Gastrocnemius medialis (tissue), 4 donors: ENCODE results near the gene PPP1R37. TPM values are rescaled to one million over a fixed set of nuclear protein-coding genes. Genes with fewer than 3 reads are reported as not detected.

Experiments used
- ATAC-seq, 2 donors: fragments of 150-250 bp; one replicate each; pipeline ENCODE4 v1.9.1; 2016
- DNase-seq, 2 donors: peaks; one replicate each; pipeline ENCODE4 v3.0.0-alpha.2; 2019
- H3K27ac ChIP-seq, 4 donors: fragments of 200-600 bp; sonication (generic); 1 replicate in 1 of 4; 2 replicates in 3 of 4; pipeline ENCODE4 v1.5.1; 2016 to 2018; ENCODE audit warnings: mild to moderate bottlenecking in 2 of 4, moderate library complexity in 1 of 4
- H3K27me3 ChIP-seq, 3 donors: fragments of 200-600 bp; sonication (generic) in 2 of 3; 1 replicate in 1 of 3; 2 replicates in 2 of 3; pipeline versions ENCODE4 v1.5.1 to v1.6.0; 2016 to 2019; ENCODE audit warnings: mild to moderate bottlenecking in 1 of 3, moderate library complexity in 1 of 3
- H3K36me3 ChIP-seq, 2 donors: fragments of 200-600 bp; sonication (generic) in 1 of 2; one replicate each; pipeline ENCODE4 v1.5.1; 2017 to 2018
- H3K4me1 ChIP-seq, 2 donors: fragments of 200-600 bp; sonication (generic) in 1 of 2; one replicate each; pipeline ENCODE4 v1.5.1; 2016 to 2017; ENCODE audit warnings: mild to moderate bottlenecking in 2 of 2
- H3K4me3 ChIP-seq, 4 donors: fragments of 200-600 bp; sonication (generic) in 3 of 4; 1 replicate in 1 of 4; 2 replicates in 3 of 4; pipeline ENCODE4 v1.5.1; 2016 to 2019; ENCODE audit warnings: mild to moderate bottlenecking in 2 of 4
- H3K9me3 ChIP-seq, 3 donors: fragments of 200-600 bp; sonication (generic) in 2 of 3; 1 replicate in 1 of 3; 2 replicates in 2 of 3; pipeline ENCODE4 v1.5.1; 2016 to 2019
- POLR2A ChIP-seq, 2 donors: fragments of 450-650 bp; IDR thresholded peaks; one replicate each; pipeline ENCODE4 v1.6.1; 2017; ENCODE audit warnings: antibody characterized with exemption in 2 of 2, mild to moderate bottlenecking in 2 of 2, moderate library complexity in 2 of 2
- in situ Hi-C, 4 donors: fragments of 200-750 bp; cut with MboI; loops; one replicate each; pipeline versions ENCODE4 v1.15.0 to v1.8.0; 2017; ENCODE audit warnings: low sequenced_read_pairs in 4 of 4
- intact Hi-C: fragments of 100-400 bp; cut with DNase I; formaldehyde crosslinking; loops from one replicate; pipeline ENCODE4 v1.15.1; 2023; ENCODE audit warnings: low total_unique reads
- total RNA-seq, 4 donors: library from RNA; depleted of rRNA; stranded (reverse); fragments of >200 nt; gene quantifications; one replicate each; pipeline versions ENCODE4 v1.1.0 to v1.2.3, GENCODE V29; 2016
- TF ChIP-seq, protein P1 (sequence below), 5 experiments: fragments of 450-650 bp in 3 of 5; fragments of 200-600 bp in 2 of 5; sonication (generic) in 2 of 5; IDR thresholded peaks in 4 of 5; conservative IDR thresholded peaks in 1 of 5; 1 replicate in 4 of 5; 2 replicates in 1 of 5; pipeline ENCODE4 v1.5.1; 2016 to 2019; ENCODE audit warnings: antibody characterized with exemption in 5 of 5, mild to moderate bottlenecking in 3 of 5, moderate library complexity in 3 of 5

The PPP1R37 gene
- total RNA-seq, 4 donors from 2014 or later: 30.5 to 51.1 (median 39.7) TPM

- no peak for TF ChIP-seq POLR2A (IDR thresholded peaks at IDR 0.05)
- TF ChIP-seq, protein P1, sequence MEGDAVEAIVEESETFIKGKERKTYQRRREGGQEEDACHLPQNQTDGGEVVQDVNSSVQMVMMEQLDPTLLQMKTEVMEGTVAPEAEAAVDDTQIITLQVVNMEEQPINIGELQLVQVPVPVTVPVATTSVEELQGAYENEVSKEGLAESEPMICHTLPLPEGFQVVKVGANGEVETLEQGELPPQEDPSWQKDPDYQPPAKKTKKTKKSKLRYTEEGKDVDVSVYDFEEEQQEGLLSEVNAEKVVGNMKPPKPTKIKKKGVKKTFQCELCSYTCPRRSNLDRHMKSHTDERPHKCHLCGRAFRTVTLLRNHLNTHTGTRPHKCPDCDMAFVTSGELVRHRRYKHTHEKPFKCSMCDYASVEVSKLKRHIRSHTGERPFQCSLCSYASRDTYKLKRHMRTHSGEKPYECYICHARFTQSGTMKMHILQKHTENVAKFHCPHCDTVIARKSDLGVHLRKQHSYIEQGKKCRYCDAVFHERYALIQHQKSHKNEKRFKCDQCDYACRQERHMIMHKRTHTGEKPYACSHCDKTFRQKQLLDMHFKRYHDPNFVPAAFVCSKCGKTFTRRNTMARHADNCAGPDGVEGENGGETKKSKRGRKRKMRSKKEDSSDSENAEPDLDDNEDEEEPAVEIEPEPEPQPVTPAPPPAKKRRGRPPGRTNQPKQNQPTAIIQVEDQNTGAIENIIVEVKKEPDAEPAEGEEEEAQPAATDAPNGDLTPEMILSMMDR (IDR thresholded peaks at IDR 0.05 in 4 of 5, conservative IDR thresholded peaks at IDR 0.05 in 1 of 5): no peak
- Histone ChIP-seq H3K27ac (no peak overlapping the region), H3K4me3 (no peak overlapping the region), H3K36me3 (peaks cover 0 to 39% of the 10 kb centered on the region in 2 donors), H3K27me3 (peaks cover 9 to 13% (median 12%) of the 10 kb centered on the region in 3 donors), H3K4me1 (peaks cover 0 to under 1% of the 10 kb centered on the region in 2 donors), H3K9me3 (no peaks in the 10 kb centered on the region)
- intact Hi-C loops: no loop called here
- no peak for DNase-seq
- in situ Hi-C loops: no loop called here
- no peak for ATAC-seq
Observed at GRCh38 chr19:45146741-45147205, 53.8 kb downstream of the PPP1R37 start.

DNA sequence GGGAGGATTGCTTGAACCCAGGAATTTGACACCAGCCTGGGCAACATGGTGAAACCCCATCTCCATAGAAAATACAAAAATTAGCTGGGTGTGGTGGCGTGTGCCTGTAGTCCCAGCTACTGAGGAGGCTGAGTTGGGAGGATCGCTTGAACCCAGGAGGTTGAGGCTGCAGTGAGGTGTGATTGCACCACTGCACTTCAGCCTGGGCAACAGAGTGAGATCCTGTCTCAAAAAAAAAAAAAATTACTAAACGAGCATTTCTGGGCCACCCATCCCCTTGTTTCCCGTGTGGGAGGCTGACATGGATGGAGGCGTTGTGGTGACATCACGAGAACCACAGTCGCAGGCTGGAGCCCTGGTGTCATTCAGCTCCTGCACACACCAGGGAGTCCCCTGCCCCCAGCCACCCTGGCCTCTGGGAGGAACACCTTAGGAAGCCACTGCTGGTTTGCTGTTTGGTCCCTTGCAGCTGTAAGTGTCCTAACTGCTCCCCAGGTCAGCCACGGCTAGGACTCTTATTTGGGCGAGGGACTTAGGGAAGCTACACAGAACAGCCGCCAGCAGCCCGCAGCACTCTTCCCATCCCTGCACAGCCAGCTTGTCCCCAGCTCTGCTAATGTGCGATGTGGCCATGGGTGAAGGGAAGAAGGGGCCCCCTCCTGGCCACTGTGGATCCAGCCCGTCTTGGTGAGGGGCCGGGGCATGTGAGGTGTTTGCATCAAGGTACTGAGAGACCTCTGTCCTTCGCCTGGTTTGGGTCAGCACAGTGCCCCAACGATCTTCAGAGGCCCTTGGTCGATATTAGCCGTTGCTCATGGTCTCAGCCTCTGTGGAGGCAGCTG is 55.1 kb downstream of the PPP1R37 start:
- H3K27me3 ChIP-seq: peaks cover 19 to 23% (median 21%) of the 10 kb centered on the region in 3 donors
- TF ChIP-seq, protein P1 (IDR thresholded peaks at IDR 0.05 in 4 of 5, conservative IDR thresholded peaks at IDR 0.05 in 1 of 5): no peak
- TF ChIP-seq POLR2A (IDR thresholded peaks at IDR 0.05): no peak
- no peak for DNase-seq
- no peak for ATAC-seq
- intact Hi-C loops (no loop called here), in situ Hi-C loops (no loop called here)
- no peak overlapping the region for H3K4me3 ChIP-seq
- H3K9me3 ChIP-seq: no peaks in the 10 kb centered on the region
- peaks cover 0 to 27% of the 10 kb centered on the region in 2 donors for H3K36me3 ChIP-seq
- H3K4me1 ChIP-seq: peaks cover 0 to 13% of the 10 kb centered on the region in 2 donors
- no peak overlapping the region for H3K27ac ChIP-seq

- in situ Hi-C loops (no loop called here), intact Hi-C loops (no loop called here)
- H3K36me3 ChIP-seq: peaks cover 0 to 21% of the 10 kb centered on the region in 2 donors
Observed at GRCh38 chr19:45149129-45149528, 56.1 kb downstream of the PPP1R37 start.

DNA sequence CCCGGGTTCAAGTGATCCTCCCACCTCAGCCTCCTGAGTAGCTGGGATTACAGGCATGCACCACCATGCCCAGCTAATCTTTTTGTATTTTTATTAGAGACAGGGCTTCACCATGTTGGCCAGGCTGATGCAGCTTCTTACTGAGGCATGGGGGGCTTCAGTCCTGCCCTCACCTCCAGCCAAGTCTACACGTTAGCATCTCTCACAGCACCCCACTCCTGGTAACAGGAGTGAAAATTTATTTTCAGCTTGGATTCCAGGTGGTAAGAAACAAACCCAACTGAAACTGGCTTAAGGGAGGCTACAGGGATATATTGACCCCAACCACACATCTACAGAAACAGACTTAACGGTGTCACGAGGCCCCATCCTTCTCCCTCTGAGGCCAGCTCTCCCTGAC is 57.2 kb downstream of the PPP1R37 start:
- Histone ChIP-seq H3K9me3 (no peaks in the 10 kb centered on the region), H3K4me3 (no peak overlapping the region), H3K4me1 (peaks cover 9 to 22% of the 10 kb centered on the region in 2 donors), H3K27ac (no peak overlapping the region), H3K36me3 (peaks cover 0 to 19% of the 10 kb centered on the region in 2 donors), H3K27me3 (peaks cover 19 to 40% (median 31%) of the 10 kb centered on the region in 3 donors)
- TF ChIP-seq, protein P1 (IDR thresholded peaks at IDR 0.05 in 4 of 5, conservative IDR thresholded peaks at IDR 0.05 in 1 of 5): no peak
- TF ChIP-seq POLR2A (IDR thresholded peaks at IDR 0.05): no peak
- intact Hi-C loops (no loop called here), in situ Hi-C loops (no loop called here)
- DNase-seq (no peak), ATAC-seq (no peak)

More at GRCh38 chr19:45149129-45149528, 56.1 kb downstream of the PPP1R37 start:
- TF ChIP-seq POLR2A (IDR thresholded peaks at IDR 0.05): no peak
- TF ChIP-seq, protein P1 (IDR thresholded peaks at IDR 0.05 in 4 of 5, conservative IDR thresholded peaks at IDR 0.05 in 1 of 5): no peak
- ATAC-seq: no peak
- Histone ChIP-seq H3K4me1 (peaks cover 9 to 22% of the 10 kb centered on the region in 2 donors), H3K9me3 (no peaks in the 10 kb centered on the region), H3K4me3 (no peak overlapping the region), H3K27ac (no peak overlapping the region), H3K27me3 (peaks cover 19 to 32% (median 27%) of the 10 kb centered on the region in 3 donors)
- DNase-seq: no peak
